WTC11 (cell line): ENCODE measurements around the gene PRF1. TPM values are rescaled to one million over a fixed set of nuclear protein-coding genes. Genes with fewer than 3 reads are reported as not detected.
A peak's percentile ranks its signal among the peaks of the same experiment; 100 is the strongest.

ENCODE experiments used
- ATAC-seq: fragments of 200-7000 bp; cut with Tn5 transposase; 2 replicates; pipeline ENCODE4 v1.10.0; 2021; ENCODE audit warnings: mild to moderate bottlenecking, moderate library complexity
- CTCF ChIA-PET: fragments of 300-600 bp; sonication (Branson Sonifier 250); formaldehyde crosslinking; loops from one replicate; lab custom pipeline; 2021; ENCODE audit warnings: antibody characterized with exemption; lab: Charles Lee
- POLR2A ChIA-PET: fragments of 350-600 bp; sonication (Branson Sonifier 250); formaldehyde crosslinking; loops from one replicate; lab custom pipeline; 2021; ENCODE audit warnings: antibody characterized with exemption; lab: Charles Lee
- DNase-seq: peaks from one replicate; pipeline ENCODE4 v3.0.0; 2021; ENCODE audit warnings: low spot score
- H3K27ac Mint-ChIP-seq: 2 replicates; pipeline ENCODE4 v1.8.0; 2021; ENCODE audit warnings: mixed read lengths
- H3K27me3 Mint-ChIP-seq: 2 replicates; pipeline ENCODE4 v1.8.0; 2021; ENCODE audit warnings: low read depth, mild to moderate bottlenecking, moderate library complexity, mixed read lengths
- H3K36me3 Mint-ChIP-seq: 2 replicates; pipeline ENCODE4 v1.8.0; 2021; ENCODE audit warnings: mixed read lengths
- H3K4me1 Mint-ChIP-seq: 2 replicates; pipeline ENCODE4 v1.8.0; 2022; ENCODE audit warnings: mixed read lengths
- H3K4me3 Mint-ChIP-seq: 2 replicates; pipeline ENCODE4 v1.8.0; 2021; ENCODE audit warnings: mild to moderate bottlenecking, moderate library complexity, mixed read lengths
- H3K9me3 Mint-ChIP-seq: 2 replicates; pipeline ENCODE4 v1.8.0; 2021; ENCODE audit warnings: mixed read lengths
- ATF3 ChIP-seq: sonication (generic); formaldehyde crosslinking; conservative IDR thresholded peaks from 2 replicates; pipeline ENCODE4 v1.8.1; 2022; ENCODE audit warnings: mild to moderate bottlenecking, missing genetic modification reagents
- E2F4 ChIP-seq: sonication (generic); formaldehyde crosslinking; IDR thresholded peaks from 2 replicates; pipeline ENCODE4 v1.8.1; 2022; ENCODE audit warnings: low read depth, mild to moderate bottlenecking, moderate library complexity, missing genetic modification reagents, borderline replicate concordance
- GABPB1 ChIP-seq: sonication (generic); formaldehyde crosslinking; IDR thresholded peaks from 2 replicates; pipeline ENCODE4 v1.8.1; 2023; ENCODE audit warnings: mild to moderate bottlenecking, missing genetic modification reagents
- IRF2 ChIP-seq: sonication (generic); formaldehyde crosslinking; IDR thresholded peaks from 2 replicates; pipeline ENCODE4 v1.8.0; 2022; ENCODE audit warnings: low read depth, missing genetic modification reagents, borderline replicate concordance
- MXD4 ChIP-seq: fragments of 250-450 bp; sonication (Bioruptor Pico); IDR thresholded peaks from 2 replicates; pipeline ENCODE4 v1.8.0; 2021; ENCODE audit warnings: mild to moderate bottlenecking, moderate library complexity, borderline replicate concordance
- NFE2L1 ChIP-seq: sonication (generic); formaldehyde crosslinking; IDR thresholded peaks from 2 replicates; pipeline ENCODE4 v1.8.1; 2023; ENCODE audit warnings: missing genetic modification reagents
- NFYB ChIP-seq: sonication (generic); formaldehyde crosslinking; conservative IDR thresholded peaks from 2 replicates; pipeline ENCODE4 v1.8.0; 2022; ENCODE audit warnings: low read depth, missing genetic modification reagents
- NR1H2 ChIP-seq: sonication (generic); formaldehyde crosslinking; IDR thresholded peaks from 2 replicates; pipeline ENCODE4 v1.9.0; 2021; ENCODE audit warnings: mild to moderate bottlenecking, moderate library complexity, missing genetic modification reagents
- NR2C2 ChIP-seq: sonication (generic); formaldehyde crosslinking; IDR thresholded peaks from 2 replicates; pipeline ENCODE4 v1.8.0; 2022; ENCODE audit warnings: mild to moderate bottlenecking, missing genetic modification reagents
- PRRX2 ChIP-seq: fragments of 250-450 bp; sonication (Bioruptor Pico); IDR thresholded peaks from 2 replicates; pipeline ENCODE4 v1.8.0; 2021; ENCODE audit warnings: mild to moderate bottlenecking
- SMAD4 ChIP-seq: sonication (generic); formaldehyde crosslinking; IDR thresholded peaks from 2 replicates; pipeline ENCODE4 v1.8.0; 2022; ENCODE audit warnings: mild to moderate bottlenecking, missing genetic modification reagents
- TP53 ChIP-seq: sonication (generic); formaldehyde crosslinking; IDR thresholded peaks from 2 replicates; pipeline ENCODE4 v1.8.1; 2023; ENCODE audit warnings: mild to moderate bottlenecking, missing genetic modification reagents
- USF1 ChIP-seq: sonication (generic); formaldehyde crosslinking; IDR thresholded peaks from 2 replicates; pipeline ENCODE4 v1.8.0; 2022; ENCODE audit warnings: mild to moderate bottlenecking, missing genetic modification reagents
- ZBTB21 ChIP-seq: sonication (generic); formaldehyde crosslinking; IDR thresholded peaks from 2 replicates; pipeline ENCODE4 v1.8.1; 2023; ENCODE audit warnings: mild to moderate bottlenecking, missing genetic modification reagents, borderline replicate concordance
- ZBTB43 ChIP-seq: sonication (generic); formaldehyde crosslinking; IDR thresholded peaks from 2 replicates; pipeline ENCODE4 v1.8.1; 2023; ENCODE audit warnings: mild to moderate bottlenecking, missing genetic modification reagents
- ZMAT4 ChIP-seq: fragments of 250-450 bp; sonication (Bioruptor Pico); IDR thresholded peaks from 2 replicates; pipeline ENCODE4 v1.9.0; 2021; ENCODE audit warnings: mild to moderate bottlenecking
- ZNF263 ChIP-seq: sonication (generic); formaldehyde crosslinking; IDR thresholded peaks from 2 replicates; pipeline ENCODE4 v1.8.1; 2022; ENCODE audit warnings: low read depth, mild to moderate bottlenecking, moderate library complexity, missing genetic modification reagents
- ZNF423 ChIP-seq: fragments of 250-450 bp; sonication (Bioruptor Pico); IDR thresholded peaks from 2 replicates; pipeline ENCODE4 v2.1.2; 2022; ENCODE audit warnings: mild to moderate bottlenecking, moderate library complexity
- ZNF671 ChIP-seq: fragments of 250-450 bp; sonication (Bioruptor Pico); IDR thresholded peaks from 2 replicates; pipeline ENCODE4 v1.8.0; 2021; ENCODE audit warnings: mild to moderate bottlenecking
- total RNA-seq: library from RNA; stranded (reverse); gene quantifications from 3 replicates; pipeline ENCODE4 v1.2.3, GENCODE V29; 2021
- TF ChIP-seq, protein P1 (sequence below): fragments of 250-450 bp; sonication (Bioruptor Pico); IDR thresholded peaks from 2 replicates; pipeline ENCODE4 v1.9.0; 2021; ENCODE audit warnings: mild to moderate bottlenecking, borderline replicate concordance
- TF ChIP-seq, protein P2 (sequence below): sonication (generic); formaldehyde crosslinking; IDR thresholded peaks from 2 replicates; pipeline ENCODE4 v1.8.1; 2022; ENCODE audit warnings: mild to moderate bottlenecking, missing genetic modification reagents, moderate library complexity, borderline replicate concordance
- TF ChIP-seq, protein P3 (sequence below): sonication (generic); formaldehyde crosslinking; IDR thresholded peaks from 2 replicates; pipeline ENCODE4 v1.8.1; 2022; ENCODE audit warnings: missing genetic modification reagents, borderline replicate concordance
- TF ChIP-seq, protein P4 (sequence below): fragments of 250-450 bp; sonication (Bioruptor Pico); IDR thresholded peaks from 2 replicates; pipeline ENCODE4 v2.1.2; 2022; ENCODE audit warnings: mild to moderate bottlenecking, moderate library complexity

Gene PRF1
- total RNA-seq, 1 experiment from 2014 or later, result 0.11 TPM

- no peak for TF ChIP-seq NFE2L1 (CRISPR knock-in tag)
- TF ChIP-seq ZBTB43 (CRISPR knock-in tag), result no peak
- no peak for TF ChIP-seq TP53
- no peak for TF ChIP-seq IRF2
- no peak for TF ChIP-seq GABPB1
- TF ChIP-seq ZNF423, result no peak
- no peak for TF ChIP-seq PRRX2 (CRISPR knock-in tag)
- no peak for TF ChIP-seq ZNF671 (CRISPR knock-in tag)
- TF ChIP-seq ZNF263 (CRISPR knock-in tag), result no peak
- no peak for TF ChIP-seq ZMAT4 (CRISPR knock-in tag)
- no peak for TF ChIP-seq USF1 (CRISPR knock-in tag)
- no peak for TF ChIP-seq E2F4 (CRISPR knock-in tag)
- ATAC-seq, result no peak
- ChIA-PET CTCF (no interaction called here), POLR2A (no interaction called here)
- Mint-ChIP-seq H3K4me1 (peaks cover 19% of the 10 kb centered on the region), H3K27ac (0 out of 2 replicates have a peak overlapping the region, but pooled peaks have one; percentile 45), H3K27me3 (no peaks in the 10 kb centered on the region), H3K9me3 (no peaks in the 10 kb centered on the region), H3K36me3 (no peaks in the 10 kb centered on the region), H3K4me3 (no peak overlapping the region)
- DNase-seq, result peak; percentile 4
These were observed 39.3 kb downstream of the PRF1 start for GRCh38 chr10:70563230-70563629.

- Mint-ChIP-seq H3K27ac (no peak overlapping the region), H3K4me3 (no peak overlapping the region), H3K27me3 (no peaks in the 10 kb centered on the region), H3K9me3 (no peaks in the 10 kb centered on the region), H3K36me3 (no peaks in the 10 kb centered on the region), H3K4me1 (peaks cover 21% of the 10 kb centered on the region)
- peak; percentile 6 for DNase-seq
- ATAC-seq, result no peak
- ChIA-PET CTCF (interaction anchor here (1.2 to 2.3 kb wide), 2 partner anchors 10 to 329 kb away, joined by 3 to 6 read pairs; no protein-coding TSS in a partner anchor), POLR2A (no interaction called here)
- TF ChIP-seq NFYB (CRISPR knock-in tag) (no peak), SMAD4 (CRISPR knock-in tag) (no peak), MXD4 (CRISPR knock-in tag) (no peak), NR1H2 (CRISPR knock-in tag) (no peak), ZBTB21 (CRISPR knock-in tag) (no peak), ATF3 (CRISPR knock-in tag) (no peak), NR2C2 (CRISPR knock-in tag) (no peak)
- TF ChIP-seq, protein P1, sequence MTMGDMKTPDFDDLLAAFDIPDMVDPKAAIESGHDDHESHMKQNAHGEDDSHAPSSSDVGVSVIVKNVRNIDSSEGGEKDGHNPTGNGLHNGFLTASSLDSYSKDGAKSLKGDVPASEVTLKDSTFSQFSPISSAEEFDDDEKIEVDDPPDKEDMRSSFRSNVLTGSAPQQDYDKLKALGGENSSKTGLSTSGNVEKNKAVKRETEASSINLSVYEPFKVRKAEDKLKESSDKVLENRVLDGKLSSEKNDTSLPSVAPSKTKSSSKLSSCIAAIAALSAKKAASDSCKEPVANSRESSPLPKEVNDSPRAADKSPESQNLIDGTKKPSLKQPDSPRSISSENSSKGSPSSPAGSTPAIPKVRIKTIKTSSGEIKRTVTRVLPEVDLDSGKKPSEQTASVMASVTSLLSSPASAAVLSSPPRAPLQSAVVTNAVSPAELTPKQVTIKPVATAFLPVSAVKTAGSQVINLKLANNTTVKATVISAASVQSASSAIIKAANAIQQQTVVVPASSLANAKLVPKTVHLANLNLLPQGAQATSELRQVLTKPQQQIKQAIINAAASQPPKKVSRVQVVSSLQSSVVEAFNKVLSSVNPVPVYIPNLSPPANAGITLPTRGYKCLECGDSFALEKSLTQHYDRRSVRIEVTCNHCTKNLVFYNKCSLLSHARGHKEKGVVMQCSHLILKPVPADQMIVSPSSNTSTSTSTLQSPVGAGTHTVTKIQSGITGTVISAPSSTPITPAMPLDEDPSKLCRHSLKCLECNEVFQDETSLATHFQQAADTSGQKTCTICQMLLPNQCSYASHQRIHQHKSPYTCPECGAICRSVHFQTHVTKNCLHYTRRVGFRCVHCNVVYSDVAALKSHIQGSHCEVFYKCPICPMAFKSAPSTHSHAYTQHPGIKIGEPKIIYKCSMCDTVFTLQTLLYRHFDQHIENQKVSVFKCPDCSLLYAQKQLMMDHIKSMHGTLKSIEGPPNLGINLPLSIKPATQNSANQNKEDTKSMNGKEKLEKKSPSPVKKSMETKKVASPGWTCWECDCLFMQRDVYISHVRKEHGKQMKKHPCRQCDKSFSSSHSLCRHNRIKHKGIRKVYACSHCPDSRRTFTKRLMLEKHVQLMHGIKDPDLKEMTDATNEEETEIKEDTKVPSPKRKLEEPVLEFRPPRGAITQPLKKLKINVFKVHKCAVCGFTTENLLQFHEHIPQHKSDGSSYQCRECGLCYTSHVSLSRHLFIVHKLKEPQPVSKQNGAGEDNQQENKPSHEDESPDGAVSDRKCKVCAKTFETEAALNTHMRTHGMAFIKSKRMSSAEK (CRISPR knock-in tag), result no peak
- TF ChIP-seq, protein P2, sequence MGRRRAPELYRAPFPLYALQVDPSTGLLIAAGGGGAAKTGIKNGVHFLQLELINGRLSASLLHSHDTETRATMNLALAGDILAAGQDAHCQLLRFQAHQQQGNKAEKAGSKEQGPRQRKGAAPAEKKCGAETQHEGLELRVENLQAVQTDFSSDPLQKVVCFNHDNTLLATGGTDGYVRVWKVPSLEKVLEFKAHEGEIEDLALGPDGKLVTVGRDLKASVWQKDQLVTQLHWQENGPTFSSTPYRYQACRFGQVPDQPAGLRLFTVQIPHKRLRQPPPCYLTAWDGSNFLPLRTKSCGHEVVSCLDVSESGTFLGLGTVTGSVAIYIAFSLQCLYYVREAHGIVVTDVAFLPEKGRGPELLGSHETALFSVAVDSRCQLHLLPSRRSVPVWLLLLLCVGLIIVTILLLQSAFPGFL, result no peak
- TF ChIP-seq, protein P3, sequence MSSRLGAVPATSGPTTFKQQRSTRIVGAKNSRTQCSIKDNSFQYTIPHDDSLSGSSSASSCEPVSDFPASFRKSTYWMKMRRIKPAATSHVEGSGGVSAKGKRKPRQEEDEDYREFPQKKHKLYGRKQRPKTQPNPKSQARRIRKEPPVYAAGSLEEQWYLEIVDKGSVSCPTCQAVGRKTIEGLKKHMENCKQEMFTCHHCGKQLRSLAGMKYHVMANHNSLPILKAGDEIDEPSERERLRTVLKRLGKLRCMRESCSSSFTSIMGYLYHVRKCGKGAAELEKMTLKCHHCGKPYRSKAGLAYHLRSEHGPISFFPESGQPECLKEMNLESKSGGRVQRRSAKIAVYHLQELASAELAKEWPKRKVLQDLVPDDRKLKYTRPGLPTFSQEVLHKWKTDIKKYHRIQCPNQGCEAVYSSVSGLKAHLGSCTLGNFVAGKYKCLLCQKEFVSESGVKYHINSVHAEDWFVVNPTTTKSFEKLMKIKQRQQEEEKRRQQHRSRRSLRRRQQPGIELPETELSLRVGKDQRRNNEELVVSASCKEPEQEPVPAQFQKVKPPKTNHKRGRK (CRISPR knock-in tag), result no peak
- TF ChIP-seq, protein P4, sequence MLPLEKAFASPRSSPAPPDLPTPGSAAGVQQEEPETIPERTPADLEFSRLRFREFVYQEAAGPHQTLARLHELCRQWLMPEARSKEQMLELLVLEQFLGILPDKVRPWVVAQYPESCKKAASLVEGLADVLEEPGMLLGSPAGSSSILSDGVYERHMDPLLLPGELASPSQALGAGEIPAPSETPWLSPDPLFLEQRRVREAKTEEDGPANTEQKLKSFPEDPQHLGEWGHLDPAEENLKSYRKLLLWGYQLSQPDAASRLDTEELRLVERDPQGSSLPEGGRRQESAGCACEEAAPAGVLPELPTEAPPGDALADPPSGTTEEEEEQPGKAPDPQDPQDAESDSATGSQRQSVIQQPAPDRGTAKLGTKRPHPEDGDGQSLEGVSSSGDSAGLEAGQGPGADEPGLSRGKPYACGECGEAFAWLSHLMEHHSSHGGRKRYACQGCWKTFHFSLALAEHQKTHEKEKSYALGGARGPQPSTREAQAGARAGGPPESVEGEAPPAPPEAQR (CRISPR knock-in tag), result no peak
These were observed 40.3 kb downstream of the PRF1 start for GRCh38 chr10:70562036-70562755.
